ENCODE data around the gene TCEA3. TPM values are rescaled to one million over a fixed set of nuclear protein-coding genes. Genes with fewer than 3 reads are reported as not detected.
"Not testable (repeated sequence)": the region's sequence is repeated elsewhere in the genome, so short reads cannot be mapped to it uniquely, and the experiment has no call there.

Gene TCEA3
- total and polyA plus RNA-seq, 2 experiments from 2014 or later, result 174 to 203 TPM

- H3K4me3 ChIP-seq, result no peak overlapping the region
- peak in 1 of 2 donors; percentile 51 for DNase-seq (ENCODE audit: low read depth in 1 of 2, low spot score in 1 of 2)
- no peaks in the 10 kb centered on the region for H3K4me1 ChIP-seq (ENCODE audit: low read depth)
- H3K27ac ChIP-seq, result no peak overlapping the region
- no peaks in the 10 kb centered on the region for H3K9me3 ChIP-seq (ENCODE audit: low read depth)
- peaks cover 2% of the 10 kb centered on the region for H3K27me3 ChIP-seq
- H3K36me3 ChIP-seq, result peaks cover 18% of the 10 kb centered on the region
- no peak for TF ChIP-seq CTCF (IDR thresholded peaks at IDR 0.05; ENCODE audit: low read depth, low read length)
These were observed 39.4 kb downstream of the TCEA3 start for GRCh38 chr1:23385119-23385621.

GRCh38 chr1:23384312-23385058, 40.1 kb downstream of the TCEA3 start:
- no peak for TF ChIP-seq CTCF (IDR thresholded peaks at IDR 0.05; ENCODE audit: low read depth, low read length)
- DNase-seq (ENCODE audit: low read depth in 1 of 2, low spot score in 1 of 2), result peak in 1 of 2 donors; percentile 85
- Histone ChIP-seq H3K9me3 (ENCODE audit: low read depth) (no peaks in the 10 kb centered on the region), H3K4me3 (no peak overlapping the region), H3K36me3 (peaks cover 18% of the 10 kb centered on the region), H3K27me3 (peaks cover 2% of the 10 kb centered on the region), H3K27ac (no peak overlapping the region), H3K4me1 (ENCODE audit: low read depth) (no peaks in the 10 kb centered on the region)

GRCh38 chr1:23383577-23384311, 40.8 kb downstream of the TCEA3 start:
- Histone ChIP-seq H3K36me3 (peaks cover 18% of the 10 kb centered on the region), H3K9me3 (ENCODE audit: low read depth) (no peaks in the 10 kb centered on the region), H3K27ac (no peak overlapping the region), H3K4me3 (no peak overlapping the region), H3K4me1 (ENCODE audit: low read depth) (no peaks in the 10 kb centered on the region), H3K27me3 (peaks cover 2% of the 10 kb centered on the region)
- no peak for TF ChIP-seq CTCF (IDR thresholded peaks at IDR 0.05; ENCODE audit: low read depth, low read length)
- DNase-seq (ENCODE audit: low read depth in 1 of 2, low spot score in 1 of 2), result peak in 1 of 2 donors; percentile 45

GRCh38 chr1:23381233-23381885, 43.2 kb downstream of the TCEA3 start:
- no peak for DNase-seq (ENCODE audit: low read depth in 1 of 2, low spot score in 1 of 2)
- no peak for TF ChIP-seq CTCF (IDR thresholded peaks at IDR 0.05; ENCODE audit: low read depth, low read length)
- H3K9me3 ChIP-seq (ENCODE audit: low read depth), result no peaks in the 10 kb centered on the region
- H3K4me3 ChIP-seq, result no peak overlapping the region
- H3K27ac ChIP-seq, result peak overlapping the region; percentile 34
- H3K36me3 ChIP-seq, result peaks cover 18% of the 10 kb centered on the region
- peaks cover 2% of the 10 kb centered on the region for H3K27me3 ChIP-seq
- no peaks in the 10 kb centered on the region for H3K4me1 ChIP-seq (ENCODE audit: low read depth)

- Histone ChIP-seq H3K4me3 (no peak overlapping the region), H3K9me3 (ENCODE audit: low read depth) (no peaks in the 10 kb centered on the region), H3K27me3 (peaks cover 2% of the 10 kb centered on the region), H3K36me3 (peaks cover 18% of the 10 kb centered on the region), H3K4me1 (ENCODE audit: low read depth) (no peaks in the 10 kb centered on the region), H3K27ac (no peak overlapping the region)
- no peak for TF ChIP-seq CTCF (IDR thresholded peaks at IDR 0.05; ENCODE audit: low read depth, low read length)
- DNase-seq (ENCODE audit: low read depth in 1 of 2, low spot score in 1 of 2), result no peak
These were observed 43.8 kb downstream of the TCEA3 start for GRCh38 chr1:23380719-23381118.

- H3K27ac ChIP-seq; H3K9me3 ChIP-seq (ENCODE audit: low read depth); DNase-seq (ENCODE audit: low read depth in 1 of 2, low spot score in 1 of 2); H3K4me3 ChIP-seq; H3K27me3 ChIP-seq; H3K4me1 ChIP-seq (ENCODE audit: low read depth): not testable (repeated sequence)
- peaks cover 18% of the 10 kb centered on the region for H3K36me3 ChIP-seq
These were observed 44.3 kb downstream of the TCEA3 start for GRCh38 chr1:23380236-23380635.
